ENCODE data around the gene PTEN.

PTEN gene

DNA sequence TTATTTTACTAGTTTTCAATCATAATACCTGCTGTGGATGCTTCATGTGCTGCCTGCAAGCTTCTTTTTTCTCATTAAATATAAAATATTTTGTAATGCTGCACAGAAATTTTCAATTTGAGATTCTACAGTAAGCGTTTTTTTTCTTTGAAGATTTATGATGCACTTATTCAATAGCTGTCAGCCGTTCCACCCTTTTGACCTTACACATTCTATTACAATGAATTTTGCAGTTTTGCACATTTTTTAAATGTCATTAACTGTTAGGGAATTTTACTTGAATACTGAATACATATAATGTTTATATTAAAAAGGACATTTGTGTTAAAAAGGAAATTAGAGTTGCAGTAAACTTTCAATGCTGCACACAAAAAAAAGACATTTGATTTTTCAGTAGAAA is 103.0 kb downstream of the PTEN start:
- Histone ChIP-seq H3K27me3 (ENCODE audit: insufficient read depth, insufficient read length) (no peaks in the 10 kb centered on the region), H3K4me3 (ENCODE audit: insufficient read length, low read depth) (no peak overlapping the region), H3K36me3 (ENCODE audit: insufficient read depth, insufficient read length, low read length) (no peaks in the 10 kb centered on the region), H3K4me1 (ENCODE audit: insufficient read depth, insufficient read length) (no peaks in the 10 kb centered on the region), H3K9me3 (ENCODE audit: insufficient read depth, low read length) (no peaks in the 10 kb centered on the region), H3K9ac (ENCODE audit: insufficient read length, low read depth) (no peak overlapping the region)
- no peak for TF ChIP-seq YY1 (IDR thresholded peaks at IDR 0.05; ENCODE audit: insufficient read depth, insufficient read length)
- TF ChIP-seq SUZ12 (IDR thresholded peaks at IDR 0.05; ENCODE audit: extremely low read depth, insufficient read depth, insufficient read length), result no peak
- TF ChIP-seq ZNF274 (IDR thresholded peaks at IDR 0.05; ENCODE audit: low read depth, low read length), result no peak
- DNase-seq (ENCODE audit: low read depth, low spot score), result no peak

DNA sequence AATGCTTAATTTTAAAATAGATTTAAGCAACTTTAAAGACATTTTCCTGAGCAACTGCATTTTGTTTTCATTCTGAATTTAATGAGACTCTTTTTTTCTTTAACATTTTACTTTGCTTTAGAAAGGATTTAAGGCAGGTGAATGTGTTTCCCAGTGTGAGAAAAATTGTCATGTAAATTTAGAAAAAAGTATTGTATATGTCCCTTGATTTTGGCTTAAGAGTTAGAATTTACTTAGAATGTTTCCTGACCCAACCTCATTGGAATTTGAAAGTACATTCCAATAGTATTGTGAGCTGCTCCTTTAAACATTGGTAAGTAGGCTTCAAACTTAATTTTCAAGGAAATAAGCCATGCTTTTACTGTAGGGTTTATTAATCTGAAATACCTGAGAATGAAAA is 110.2 kb downstream of the PTEN start:
- TF ChIP-seq ZNF274 (IDR thresholded peaks at IDR 0.05; ENCODE audit: low read depth, low read length) (no peak), SUZ12 (IDR thresholded peaks at IDR 0.05; ENCODE audit: extremely low read depth, insufficient read depth, insufficient read length) (no peak), YY1 (IDR thresholded peaks at IDR 0.05; ENCODE audit: insufficient read depth, insufficient read length) (no peak)
- no peaks in the 10 kb centered on the region for H3K4me1 ChIP-seq (ENCODE audit: insufficient read depth, insufficient read length)

DNA sequence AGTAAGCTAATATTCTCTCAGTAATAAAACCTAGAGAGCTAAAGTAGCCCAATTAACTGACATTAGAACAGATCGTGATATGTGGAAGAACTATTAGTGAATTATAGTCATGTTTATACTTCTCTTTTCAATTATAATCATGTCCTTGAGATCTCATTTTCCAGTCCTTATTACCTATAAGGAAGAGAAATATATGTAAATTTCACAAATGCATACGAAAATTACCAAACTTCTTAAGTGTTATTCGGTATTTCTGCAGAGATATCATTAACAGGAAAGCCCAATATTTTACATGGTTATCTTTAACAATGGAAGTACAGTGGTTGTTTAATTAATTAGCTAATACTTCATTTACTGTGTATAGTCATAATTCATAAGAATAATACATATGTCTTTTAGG is 110.7 kb downstream of the PTEN start:
- Histone ChIP-seq H3K4me1 (ENCODE audit: insufficient read depth, insufficient read length) (no peaks in the 10 kb centered on the region), H3K36me3 (ENCODE audit: insufficient read depth, insufficient read length, low read length) (no peaks in the 10 kb centered on the region), H3K9me3 (ENCODE audit: insufficient read depth, low read length) (peaks cover 3% of the 10 kb centered on the region; the same call in 1 of the 2 replicates), H3K4me3 (ENCODE audit: insufficient read length, low read depth) (no peak overlapping the region), H3K9ac (ENCODE audit: insufficient read length, low read depth) (no peak overlapping the region), H3K27me3 (ENCODE audit: insufficient read depth, insufficient read length) (no peaks in the 10 kb centered on the region)
- no peak for TF ChIP-seq YY1 (IDR thresholded peaks at IDR 0.05; ENCODE audit: insufficient read depth, insufficient read length)
- TF ChIP-seq ZNF274 (IDR thresholded peaks at IDR 0.05; ENCODE audit: low read depth, low read length), result no peak
- TF ChIP-seq SUZ12 (IDR thresholded peaks at IDR 0.05; ENCODE audit: extremely low read depth, insufficient read depth, insufficient read length), result no peak
- DNase-seq (ENCODE audit: low read depth, low spot score), result no peak

More for the DNA sequence above, 110.2 kb downstream of the PTEN start:
- Histone ChIP-seq H3K27me3 (ENCODE audit: insufficient read depth, insufficient read length) (no peaks in the 10 kb centered on the region), H3K9ac (ENCODE audit: insufficient read length, low read depth) (no peak overlapping the region), H3K4me3 (ENCODE audit: insufficient read length, low read depth) (no peak overlapping the region), H3K36me3 (ENCODE audit: insufficient read depth, insufficient read length, low read length) (no peaks in the 10 kb centered on the region), H3K9me3 (ENCODE audit: insufficient read depth, low read length) (peaks cover 3% of the 10 kb centered on the region; the same call in 1 of the 2 replicates)
- DNase-seq (ENCODE audit: low read depth, low spot score), result peak; percentile 36

DNA sequence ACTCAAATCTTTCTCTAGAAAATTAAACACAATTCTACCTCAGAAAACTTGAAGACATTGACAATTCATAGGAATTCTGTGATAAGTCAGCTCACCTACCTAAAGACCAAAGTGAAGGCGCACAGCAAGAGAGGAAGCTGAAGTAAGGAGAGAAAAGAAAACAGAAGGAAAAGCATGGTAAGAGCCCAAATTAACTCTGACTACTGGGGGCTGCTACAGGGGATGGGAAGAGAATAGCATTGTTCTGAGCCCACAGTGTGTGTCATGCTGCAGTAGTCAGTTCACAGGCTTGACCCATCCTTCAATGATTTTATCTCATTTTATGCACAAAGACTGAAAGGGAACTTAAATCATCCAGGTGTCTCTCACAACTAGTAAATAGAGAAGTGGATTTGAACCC is 111.3 kb downstream of the PTEN start:
- DNase-seq (ENCODE audit: low read depth, low spot score), result no peak
- TF ChIP-seq ZNF274 (IDR thresholded peaks at IDR 0.05; ENCODE audit: low read depth, low read length), result no peak
- TF ChIP-seq YY1 (IDR thresholded peaks at IDR 0.05; ENCODE audit: insufficient read depth, insufficient read length), result no peak
- Histone ChIP-seq H3K4me1 (ENCODE audit: insufficient read depth, insufficient read length) (no peaks in the 10 kb centered on the region), H3K9ac (ENCODE audit: insufficient read length, low read depth) (no peak overlapping the region), H3K36me3 (ENCODE audit: insufficient read depth, insufficient read length, low read length) (no peaks in the 10 kb centered on the region), H3K27me3 (ENCODE audit: insufficient read depth, insufficient read length) (no peaks in the 10 kb centered on the region), H3K9me3 (ENCODE audit: insufficient read depth, low read length) (peaks cover 3% of the 10 kb centered on the region; the same call in 1 of the 2 replicates), H3K4me3 (ENCODE audit: insufficient read length, low read depth) (no peak overlapping the region)

DNA sequence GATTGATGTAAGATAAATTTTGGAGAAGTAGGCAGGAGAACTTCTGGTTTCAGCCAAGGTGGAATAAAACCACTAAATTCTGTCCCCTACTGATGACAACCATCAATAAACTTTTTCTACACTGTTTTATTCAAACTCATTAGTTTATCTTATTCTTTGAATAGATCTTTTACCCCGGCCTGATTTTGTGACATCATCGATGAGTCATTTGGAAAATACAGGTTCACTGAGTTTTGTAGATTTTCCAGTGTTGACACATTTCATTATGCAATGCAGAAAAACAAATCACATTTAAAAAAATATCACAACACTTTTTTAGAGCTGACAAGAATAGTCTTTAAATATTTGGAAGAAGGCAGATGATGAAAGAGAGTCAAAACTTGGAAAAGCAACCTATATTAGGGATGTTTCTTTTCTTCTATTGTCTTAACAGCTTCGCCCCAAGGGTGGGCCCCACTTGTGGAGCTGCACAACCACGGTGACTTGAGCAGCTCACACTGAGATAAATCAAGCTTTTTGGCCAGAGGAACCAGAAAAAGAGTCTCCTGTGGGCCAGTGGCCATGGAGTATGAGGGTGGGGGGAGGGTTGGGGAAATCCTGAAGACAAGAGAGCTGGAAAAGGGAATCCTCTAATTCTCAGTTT is 112.8 kb downstream of the PTEN start:
- Histone ChIP-seq H3K36me3 (ENCODE audit: insufficient read depth, insufficient read length, low read length) (no peaks in the 10 kb centered on the region), H3K9ac (ENCODE audit: insufficient read length, low read depth) (no peak overlapping the region), H3K9me3 (ENCODE audit: insufficient read depth, low read length) (peaks cover 3% of the 10 kb centered on the region; the same call in 1 of the 2 replicates), H3K4me1 (ENCODE audit: insufficient read depth, insufficient read length) (no peaks in the 10 kb centered on the region), H3K27me3 (ENCODE audit: insufficient read depth, insufficient read length) (no peaks in the 10 kb centered on the region), H3K4me3 (ENCODE audit: insufficient read length, low read depth) (no peak overlapping the region)
- TF ChIP-seq SUZ12 (IDR thresholded peaks at IDR 0.05; ENCODE audit: extremely low read depth, insufficient read depth, insufficient read length) (no peak), YY1 (IDR thresholded peaks at IDR 0.05; ENCODE audit: insufficient read depth, insufficient read length) (no peak), ZNF274 (IDR thresholded peaks at IDR 0.05; ENCODE audit: low read depth, low read length) (no peak)
- DNase-seq (ENCODE audit: low read depth, low spot score), result no peak

DNA sequence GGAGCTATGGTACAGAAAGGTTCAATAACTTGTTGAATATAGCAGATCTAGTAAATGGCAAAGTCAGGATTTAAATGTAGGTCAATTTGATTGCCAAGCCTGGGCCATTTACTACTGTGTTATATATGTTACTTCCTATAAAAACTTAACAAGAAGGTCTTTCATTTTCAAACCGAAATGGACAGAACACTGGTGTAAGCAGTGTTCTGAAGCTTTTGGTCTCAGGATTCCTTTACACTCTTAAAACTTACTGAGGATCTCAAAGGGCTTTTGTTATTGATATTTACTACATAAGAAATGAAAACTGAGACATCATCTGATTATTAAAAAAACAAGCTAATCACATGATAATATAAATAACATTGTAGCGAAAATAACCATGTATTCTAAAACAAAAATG is 114.7 kb downstream of the PTEN start:
- no peak for DNase-seq (ENCODE audit: low read depth, low spot score)
- Histone ChIP-seq H3K4me3 (ENCODE audit: insufficient read length, low read depth) (no peak overlapping the region), H3K36me3 (ENCODE audit: insufficient read depth, insufficient read length, low read length) (no peaks in the 10 kb centered on the region), H3K9me3 (ENCODE audit: insufficient read depth, low read length) (no peaks in the 10 kb centered on the region), H3K27me3 (ENCODE audit: insufficient read depth, insufficient read length) (no peaks in the 10 kb centered on the region), H3K9ac (ENCODE audit: insufficient read length, low read depth) (no peak overlapping the region), H3K4me1 (ENCODE audit: insufficient read depth, insufficient read length) (no peaks in the 10 kb centered on the region)
- TF ChIP-seq SUZ12 (IDR thresholded peaks at IDR 0.05; ENCODE audit: extremely low read depth, insufficient read depth, insufficient read length) (no peak), YY1 (IDR thresholded peaks at IDR 0.05; ENCODE audit: insufficient read depth, insufficient read length) (no peak), ZNF274 (IDR thresholded peaks at IDR 0.05; ENCODE audit: low read depth, low read length) (no peak)

DNA sequence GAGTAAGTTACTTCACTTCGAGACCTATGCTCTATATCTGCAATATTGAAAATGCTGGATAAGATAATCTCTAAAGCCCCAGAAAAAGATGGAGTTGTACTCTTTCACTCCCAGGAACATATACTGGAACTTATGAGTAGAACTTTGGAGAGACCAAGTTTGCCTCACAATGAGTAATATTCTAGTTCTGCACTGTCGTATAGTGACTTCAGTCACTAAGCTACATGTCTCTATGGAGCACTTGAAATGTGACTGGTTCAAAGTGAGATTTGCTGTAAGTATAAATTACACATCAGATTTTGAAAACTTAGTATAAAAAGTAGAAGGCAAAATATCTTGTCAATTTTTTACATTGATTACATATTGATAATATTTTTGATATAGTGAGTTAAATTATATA is 116.4 kb downstream of the PTEN start:
- Histone ChIP-seq H3K4me1 (ENCODE audit: insufficient read depth, insufficient read length) (no peaks in the 10 kb centered on the region), H3K27me3 (ENCODE audit: insufficient read depth, insufficient read length) (no peaks in the 10 kb centered on the region), H3K4me3 (ENCODE audit: insufficient read length, low read depth) (no peak overlapping the region), H3K9ac (ENCODE audit: insufficient read length, low read depth) (no peak overlapping the region), H3K9me3 (ENCODE audit: insufficient read depth, low read length) (no peaks in the 10 kb centered on the region), H3K36me3 (ENCODE audit: insufficient read depth, insufficient read length, low read length) (no peaks in the 10 kb centered on the region)
- DNase-seq (ENCODE audit: low read depth, low spot score), result no peak
- TF ChIP-seq ZNF274 (IDR thresholded peaks at IDR 0.05; ENCODE audit: low read depth, low read length), result no peak
- no peak for TF ChIP-seq YY1 (IDR thresholded peaks at IDR 0.05; ENCODE audit: insufficient read depth, insufficient read length)
- TF ChIP-seq SUZ12 (IDR thresholded peaks at IDR 0.05; ENCODE audit: extremely low read depth, insufficient read depth, insufficient read length), result no peak
